ENCODE results near the gene ZNF581.
A peak's percentile ranks its signal among the peaks of the same experiment; 100 is the strongest.

ZNF581 gene

GRCh38 chr19:55623130-55623529 lies 20.3 kb upstream of the ZNF581 start:
- H3K27ac ChIP-seq (replicated peaks): no peak overlapping the region
- TF ChIP-seq CTCF (IDR thresholded peaks at IDR 0.05; ENCODE audit: insufficient read depth, low read length) (no peak), REST (IDR thresholded peaks at IDR 0.05; ENCODE audit: insufficient replicate concordance, low read depth) (no peak), SPI1 (IDR thresholded peaks at IDR 0.05; ENCODE audit: borderline replicate concordance, low read depth) (no peak), POLR2AphosphoS5 (IDR thresholded peaks at IDR 0.05; ENCODE audit: low read depth) (no peak), GABPA (IDR thresholded peaks at IDR 0.05; ENCODE audit: low read depth) (no peak)
- no peak overlapping the region for H3K4me3 ChIP-seq (replicated peaks; ENCODE audit: insufficient read depth, low read length)
- DNase-seq (ENCODE audit: low read depth in 1 of 2, low spot score in 1 of 2): no peak
- no peaks in the 10 kb centered on the region for H3K27me3 ChIP-seq (ENCODE audit: insufficient read depth, poor library complexity, severe bottlenecking)

GRCh38 chr19:55623561-55623960 lies 19.9 kb upstream of the ZNF581 start:
- no peaks in the 10 kb centered on the region for H3K27me3 ChIP-seq (ENCODE audit: insufficient read depth, poor library complexity, severe bottlenecking)
- TF ChIP-seq GABPA (IDR thresholded peaks at IDR 0.05; ENCODE audit: low read depth) (no peak), SPI1 (IDR thresholded peaks at IDR 0.05; ENCODE audit: borderline replicate concordance, low read depth) (no peak), REST (IDR thresholded peaks at IDR 0.05; ENCODE audit: insufficient replicate concordance, low read depth) (no peak), CTCF (IDR thresholded peaks at IDR 0.05; ENCODE audit: insufficient read depth, low read length) (no peak), POLR2AphosphoS5 (IDR thresholded peaks at IDR 0.05; ENCODE audit: low read depth) (no peak)
- H3K27ac ChIP-seq (replicated peaks): peak overlapping the region; percentile 15
- DNase-seq (ENCODE audit: low read depth in 1 of 2, low spot score in 1 of 2): no peak
- peak overlapping the region; percentile 20; the same call in 1 of the 2 replicates for H3K4me3 ChIP-seq (replicated peaks; ENCODE audit: insufficient read depth, low read length)

DNA sequence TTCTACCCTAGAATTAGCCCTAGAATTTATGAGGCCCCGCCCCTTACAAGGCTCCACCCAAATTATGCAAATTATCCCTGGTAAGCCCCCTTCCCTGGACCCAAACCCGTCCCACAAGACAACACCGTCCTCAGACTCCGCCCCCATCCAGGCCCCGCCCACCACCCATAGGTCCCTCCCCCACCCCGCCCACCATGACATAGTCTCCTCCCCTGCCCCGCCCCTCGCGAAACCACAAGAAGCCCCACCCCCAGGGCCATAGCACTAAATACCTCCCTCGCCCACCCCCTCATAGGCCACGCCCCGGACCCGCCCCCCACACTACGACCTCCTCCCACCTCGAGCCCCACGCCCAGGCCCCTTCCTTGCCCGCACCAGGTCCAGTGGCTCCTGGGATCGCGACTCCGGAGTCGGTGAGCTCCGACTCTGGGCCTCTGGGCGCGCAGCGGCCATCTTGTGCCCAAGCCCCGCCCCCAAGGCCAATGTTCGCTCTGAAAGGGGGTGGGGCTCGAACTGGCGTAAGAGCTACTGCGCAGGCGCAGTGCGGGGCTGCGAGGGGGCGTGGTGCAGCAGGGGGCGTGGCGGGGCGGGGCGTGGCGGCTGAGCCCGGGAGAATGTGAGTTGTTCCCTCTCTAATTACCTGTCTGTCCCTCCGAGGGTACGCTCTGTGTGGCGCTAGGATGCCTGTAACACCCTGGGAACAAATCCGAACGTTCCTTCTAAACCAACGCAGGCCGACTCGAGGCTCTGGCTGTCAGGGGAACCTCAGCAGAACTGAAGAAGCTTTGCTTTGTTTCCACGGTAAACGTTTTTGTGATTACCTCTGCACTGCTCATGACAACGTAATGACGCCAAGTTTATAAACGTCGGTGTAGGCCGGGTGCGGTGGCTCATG lies 19.1 kb upstream of the ZNF581 start, which contains the start of gene ZNF784:
Gene ZNF784 (minus strand): TSS at position 458 of the 895 bp plus-strand sequence. CDS start 5 bp downstream, at position 453.
- no peak for TF ChIP-seq GABPA (IDR thresholded peaks at IDR 0.05; ENCODE audit: low read depth)
- TF ChIP-seq POLR2AphosphoS5 (IDR thresholded peaks at IDR 0.05; ENCODE audit: low read depth): peak; percentile 56; the same call in 1 of the 2 replicates
- peak; percentile 67 for TF ChIP-seq REST (IDR thresholded peaks at IDR 0.05; ENCODE audit: insufficient replicate concordance, low read depth)
- H3K4me3 ChIP-seq (replicated peaks; ENCODE audit: insufficient read depth, low read length): peak within 1 kb of the TSS; percentile 46
- H3K27me3 ChIP-seq (ENCODE audit: insufficient read depth, poor library complexity, severe bottlenecking): no peaks in the 10 kb centered on the region
- DNase-seq (ENCODE audit: low read depth in 1 of 2, low spot score in 1 of 2): peak; percentile 84 to 88
- H3K27ac ChIP-seq (replicated peaks): peak within 1 kb of the TSS; percentile 82
